SKM-1 treated with dmso at 0.1 percent for 144 hours (cell line): Measurements from ENCODE around the gene MED12L.
"Not testable (repeated sequence)": the region's sequence is repeated elsewhere in the genome, so short reads cannot be mapped to it uniquely, and the experiment has no call there.

Experiments
- DNase-seq: peaks from one replicate; lab custom pipeline; 2025; ENCODE audit not compliant: unreplicated experiment; lab: John Stamatoyannopoulos, UW

The MED12L gene

GRCh38 chr3:151242006-151242405 is 156.5 kb downstream of the MED12L start:
- DNase-seq, result not testable (repeated sequence)

GRCh38 chr3:151248772-151249337 is 163.4 kb downstream of the MED12L start:
- DNase-seq, result no peak

GRCh38 chr3:151256749-151257148 is 171.3 kb downstream of the MED12L start:
- no peak for DNase-seq

DNA sequence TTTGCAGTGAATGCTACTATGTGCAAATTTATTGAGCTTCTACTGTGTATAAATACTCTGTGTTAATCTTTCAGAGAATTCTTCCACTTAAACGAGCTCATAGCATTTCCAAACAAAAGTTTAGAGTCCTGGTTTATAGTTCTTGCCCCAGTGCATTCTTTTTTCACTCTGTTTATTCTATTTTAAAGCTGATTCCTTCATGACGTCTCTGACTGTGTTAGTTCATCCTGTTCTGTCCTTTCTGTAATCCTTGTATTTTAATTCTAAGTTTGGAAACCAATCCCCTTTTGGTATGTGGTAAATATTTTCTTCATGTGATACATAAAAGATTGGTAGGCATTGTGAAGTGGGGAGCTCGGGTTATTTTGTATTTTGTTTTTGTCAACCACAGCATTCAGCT is 174.2 kb downstream of the MED12L start:
- no peak for DNase-seq

DNA sequence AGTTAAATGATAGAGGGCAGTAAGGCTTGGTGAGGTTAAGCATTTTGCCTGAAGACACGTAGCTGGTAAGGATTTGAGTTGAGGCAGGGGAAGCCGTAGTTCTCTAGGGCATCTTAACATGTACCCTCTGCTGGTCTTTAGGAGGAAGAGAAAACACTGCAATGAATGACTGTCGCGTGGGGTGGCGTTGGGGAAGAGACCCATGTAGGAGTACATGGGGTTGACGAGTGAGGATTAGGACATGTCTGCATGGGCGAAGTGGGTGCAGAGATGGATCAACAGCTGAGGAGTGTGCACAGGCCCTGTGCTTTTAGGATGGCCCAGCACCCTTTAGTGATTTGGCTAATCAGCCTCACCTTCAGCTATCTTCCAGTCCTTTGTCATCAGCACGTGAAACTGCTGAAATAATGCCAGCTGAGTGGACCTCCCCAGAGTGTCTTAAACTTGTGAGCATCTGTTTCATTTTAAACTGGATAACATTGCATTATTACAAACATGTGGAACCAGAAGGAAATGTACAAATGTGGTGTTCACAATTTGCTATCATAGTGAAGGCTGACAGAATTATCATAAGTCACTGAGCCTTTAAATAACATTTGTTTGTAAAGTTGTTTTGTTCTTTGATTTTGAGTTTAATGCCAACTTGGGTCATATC is 177.5 kb downstream of the MED12L start:
- no peak for DNase-seq

DNA sequence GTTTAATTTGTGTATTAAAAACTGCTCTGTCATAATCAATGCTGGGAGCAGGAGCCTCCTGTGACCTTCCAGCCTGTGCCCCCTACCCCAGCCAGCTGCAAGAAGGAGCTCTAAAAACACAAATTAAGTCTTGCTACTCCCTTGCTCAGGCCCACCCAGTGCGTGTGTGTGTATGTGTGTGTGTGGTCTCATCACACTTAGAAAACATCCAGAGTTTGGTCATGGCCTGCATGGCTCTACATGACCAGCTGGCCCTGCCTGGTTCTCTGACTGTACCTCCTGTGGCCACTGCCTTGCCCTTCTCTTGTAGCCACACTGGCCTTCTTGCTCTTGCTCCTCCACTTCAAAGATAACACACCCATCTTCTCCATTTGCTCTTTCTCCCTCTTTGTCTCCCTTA is 179.1 kb downstream of the MED12L start:
- DNase-seq, result no peak

DNA sequence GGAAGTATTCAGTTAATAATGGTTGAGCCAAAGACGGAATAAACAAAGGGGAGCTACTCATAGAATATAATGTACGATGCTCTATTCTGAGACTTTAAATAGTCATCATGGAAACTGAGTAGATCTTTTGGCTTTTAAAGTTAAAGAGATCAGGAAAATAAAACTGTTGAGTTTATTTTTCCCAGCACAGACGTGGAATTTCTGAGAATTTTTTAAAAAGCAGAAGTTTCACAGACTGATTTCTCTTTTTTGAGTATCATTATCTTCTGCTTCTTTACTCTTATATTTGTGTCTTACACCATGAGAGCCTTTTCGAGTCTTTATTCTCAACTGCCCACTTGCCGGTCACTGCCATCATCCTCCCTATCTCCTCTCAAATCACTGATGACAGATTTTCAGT is 179.7 kb downstream of the MED12L start:
- no peak for DNase-seq

GRCh38 chr3:151265866-151266265 is 180.4 kb downstream of the MED12L start:
- DNase-seq, result peak; percentile 78

DNA sequence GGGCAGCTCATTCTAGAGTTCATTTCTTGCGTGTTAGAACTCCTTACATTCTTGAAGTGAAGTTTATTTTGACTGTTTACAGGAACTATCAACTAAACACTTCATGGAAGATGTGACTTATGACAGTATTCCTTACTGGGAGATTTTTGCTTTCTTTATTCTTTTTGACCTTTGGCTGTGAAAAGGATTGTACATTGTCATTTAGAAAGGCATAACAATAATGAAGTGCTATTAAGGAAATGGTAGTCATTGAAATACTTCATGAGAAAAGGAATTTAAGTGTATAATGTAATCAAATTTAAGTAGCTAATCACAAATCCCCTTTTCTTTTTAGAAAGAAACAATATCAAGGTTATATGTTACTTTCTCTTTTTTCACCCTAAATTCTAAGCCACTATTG is 181.6 kb downstream of the MED12L start:
- DNase-seq, result no peak

DNA sequence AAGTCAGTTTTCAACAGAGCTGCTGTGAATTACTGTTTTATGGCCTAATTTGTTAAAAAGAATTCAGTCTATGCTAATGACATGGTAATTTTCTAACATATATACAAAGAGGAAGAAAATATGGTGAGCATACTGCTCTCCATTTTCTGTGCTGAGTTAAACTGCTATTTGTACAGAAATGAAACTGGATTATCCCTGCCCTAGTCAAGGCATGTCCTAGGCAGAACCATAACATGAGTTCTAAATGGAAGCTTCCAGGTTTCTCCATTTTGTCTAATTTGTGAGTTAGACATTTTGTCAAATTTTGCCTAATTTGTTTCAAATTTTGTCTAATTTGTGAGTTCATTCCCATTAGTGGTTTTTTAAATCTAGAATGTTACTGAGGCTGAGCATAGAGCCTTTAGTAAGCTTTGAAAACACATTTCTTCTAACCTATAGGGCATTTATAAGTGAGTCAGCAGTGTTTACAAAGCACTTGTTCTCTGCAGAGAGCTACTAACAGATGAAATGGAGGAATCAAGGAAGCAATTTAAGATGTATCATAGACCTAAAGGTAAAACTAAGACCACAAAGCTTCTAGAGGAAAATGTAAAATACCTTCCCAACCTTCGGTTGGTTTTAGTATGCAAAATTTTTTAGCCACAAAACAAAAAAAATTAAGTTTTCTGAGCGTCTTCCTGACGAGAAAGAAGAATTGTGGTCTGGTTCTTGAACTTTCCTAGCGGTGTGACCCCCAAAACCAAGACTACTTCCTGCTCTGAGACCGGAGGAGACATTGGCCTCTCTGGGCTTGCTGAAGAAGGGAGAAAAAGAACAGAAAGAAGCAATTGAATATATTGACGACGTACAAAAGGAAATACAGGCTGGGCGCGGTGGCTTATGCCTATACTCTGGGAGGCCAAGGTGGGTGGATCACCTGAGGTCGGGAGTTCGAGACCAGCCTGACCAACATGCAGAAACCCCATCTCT is 183.1 kb downstream of the MED12L start:
- no peak for DNase-seq

DNA sequence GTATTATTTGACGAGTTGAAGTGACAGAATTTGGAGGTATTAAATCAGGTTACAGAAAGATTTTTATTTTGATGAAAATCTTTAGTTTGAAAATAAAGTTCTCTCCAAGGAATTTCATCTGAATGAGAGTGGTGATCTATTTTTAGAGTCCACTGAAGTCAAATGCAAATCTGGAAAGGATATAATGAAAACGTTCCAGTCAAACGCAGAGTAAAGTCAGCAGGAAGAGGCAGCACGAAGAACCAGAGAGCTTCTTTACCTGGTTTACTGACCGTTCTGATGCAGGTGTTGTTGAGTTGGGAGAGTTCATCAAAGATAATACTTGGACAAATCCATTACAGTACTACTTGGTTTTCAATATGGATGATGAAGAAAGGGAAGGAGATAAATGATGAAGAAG is 184.2 kb downstream of the MED12L start:
- no peak for DNase-seq

- DNase-seq, result no peak
These were observed 189.6 kb downstream of the MED12L start for GRCh38 chr3:151275091-151275490.

GRCh38 chr3:151276038-151276686 is 190.7 kb downstream of the MED12L start:
- DNase-seq, result no peak

DNA sequence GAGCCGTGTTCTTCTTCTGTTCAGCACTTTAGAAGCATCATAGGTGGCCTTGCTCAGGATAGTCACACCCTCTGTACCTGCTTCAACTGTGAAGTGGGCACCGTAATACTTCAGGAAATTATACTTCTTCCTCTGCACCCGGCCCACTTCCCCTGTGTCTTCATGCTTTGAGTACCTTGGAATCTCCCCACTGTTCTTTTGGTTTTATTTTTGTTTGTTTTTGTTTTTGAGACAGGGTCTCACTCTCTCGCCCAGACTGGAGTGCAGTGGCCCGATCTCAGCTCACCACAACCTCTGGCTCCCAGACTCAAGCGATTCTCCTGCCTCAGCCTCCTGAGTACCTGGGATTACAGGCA is 191.2 kb downstream of the MED12L start:
- DNase-seq, result no peak

DNA sequence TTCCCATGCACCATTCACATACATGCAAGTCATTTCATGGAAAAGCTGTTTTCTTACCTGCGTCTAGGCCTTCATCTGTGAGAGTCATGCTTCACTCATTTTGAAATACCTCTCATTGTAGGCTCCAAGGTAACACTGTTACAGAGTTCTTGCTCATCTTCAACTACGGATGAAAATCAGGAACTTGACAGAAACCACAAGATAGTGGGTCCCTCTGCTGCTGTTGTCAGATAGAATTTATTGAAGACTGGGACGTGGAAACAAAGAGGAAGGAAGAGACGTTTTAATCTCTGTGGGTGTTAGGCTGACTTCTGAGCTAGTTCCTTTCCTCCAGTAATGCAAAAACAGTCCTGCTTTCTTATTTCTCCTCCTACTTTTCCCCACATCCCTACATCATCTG is 192.8 kb downstream of the MED12L start, which contains the start of gene P2RY14:
P2RY14 (minus strand) TSS at position 313 of the 400 bp plus-strand sequence. CDS start 64,226 bp downstream, outside the sequence.
- peak; percentile 95 for DNase-seq

- DNase-seq, result no peak
These were observed 196.3 kb downstream of the MED12L start for GRCh38 chr3:151281671-151282324.

GRCh38 chr3:151282921-151283320 is 197.5 kb downstream of the MED12L start:
- DNase-seq, result peak; percentile 67

DNA sequence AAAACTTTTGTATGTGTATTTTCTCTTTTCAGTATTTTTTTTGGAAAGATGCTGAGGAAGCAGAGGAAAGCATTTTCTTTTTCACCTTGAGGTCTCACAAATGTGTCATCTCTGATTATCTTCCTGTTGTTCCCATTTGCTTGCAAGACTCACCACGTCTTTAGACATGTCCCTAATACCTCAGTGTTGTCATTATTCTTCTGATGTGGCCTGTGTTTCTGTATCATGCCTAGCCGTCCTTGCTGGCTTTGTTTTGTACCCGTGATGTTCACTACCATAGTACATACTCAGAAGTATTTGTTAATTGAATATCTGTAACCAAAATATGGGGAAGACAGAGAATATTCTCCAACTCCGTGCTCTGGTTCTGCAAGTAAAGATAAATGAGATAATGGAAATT is 197.9 kb downstream of the MED12L start:
- DNase-seq, result no peak

GRCh38 chr3:151283907-151284461 is 198.5 kb downstream of the MED12L start:
- no peak for DNase-seq

DNA sequence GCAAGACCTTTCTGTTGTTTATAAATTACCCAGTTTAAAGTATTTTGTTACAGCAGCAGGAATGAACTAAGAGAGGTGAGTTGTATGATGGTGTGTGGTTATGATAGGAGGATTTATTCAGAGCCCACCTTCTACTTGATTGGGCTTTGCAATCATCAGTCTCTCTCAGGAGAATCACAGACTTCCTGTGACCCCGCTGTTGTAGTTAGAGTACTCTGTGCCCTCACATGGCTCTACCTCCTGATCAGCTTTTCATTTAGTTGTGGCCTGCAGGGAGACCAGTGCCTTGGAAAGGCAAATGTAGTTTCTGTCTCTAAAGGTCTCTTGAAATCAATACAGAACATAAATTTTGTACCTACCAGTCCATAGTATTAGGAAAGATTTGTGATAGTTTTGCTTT is 200.5 kb downstream of the MED12L start:
- no peak for DNase-seq

DNA sequence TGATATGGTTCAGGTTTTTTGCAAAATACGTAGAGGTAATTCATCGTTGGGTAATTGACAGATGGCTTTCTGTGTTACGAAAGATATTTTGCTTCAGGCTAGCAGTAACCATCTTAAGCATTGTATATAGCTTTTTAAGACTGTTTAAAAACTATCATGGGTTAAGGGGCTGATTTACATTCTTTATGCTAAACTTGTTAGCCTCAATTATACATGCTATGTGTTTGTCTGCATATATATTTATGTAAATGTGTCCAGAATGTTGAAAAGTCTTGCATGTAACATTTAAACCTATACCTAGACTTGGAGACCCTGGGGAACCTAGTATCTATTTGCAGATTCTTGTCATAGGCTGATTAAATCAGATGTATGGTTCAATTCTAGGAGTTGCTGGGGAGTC is 204.0 kb downstream of the MED12L start:
- DNase-seq, result no peak
